SK-N-SH (cell line): ENCODE results near the gene C1D. TPM values are rescaled to one million over a fixed set of nuclear protein-coding genes. Genes with fewer than 3 reads are reported as not detected.
A peak's percentile ranks its signal among the peaks of the same experiment; 100 is the strongest.

Source experiments
- CTCF ChIA-PET: fragments of 300-600, 350-600 bp; formaldehyde crosslinking; extraction: SDS; loops from one replicate; lab custom pipeline; 2021; lab: Yijun Ruan, JAX
- POLR2A ChIA-PET: fragments of 350-600 bp; sonication (Branson Sonifier 250); formaldehyde crosslinking; extraction: SDS; loops from one replicate; lab custom pipeline; 2020; ENCODE audit warnings: antibody characterized with exemption, inconsistent platforms; lab: Yijun Ruan, JAX
- DNase-seq: peaks from one replicate; pipeline ENCODE4 v3.0.0; 2012
- H2AFZ ChIP-seq: fragments of 200-600 bp; sonication (generic); 2 replicates; pipeline ENCODE4 v1.8.1; 2016; ENCODE audit warnings: antibody characterized with exemption, mild to moderate bottlenecking, low read depth
- H3F3A ChIP-seq: fragments of 200-600 bp; sonication (generic); replicated peaks from 2 replicates; pipeline ENCODE3; 2016; ENCODE audit warnings: antibody characterized with exemption, mild to moderate bottlenecking; ENCODE audit not compliant: insufficient read depth
- H3K27ac ChIP-seq, 2 experiments: fragments of 200-500 bp in 1 of 2; fragments of 200-600 bp in 1 of 2; sonication (Bioruptor generic) in 1 of 2; sonication (generic), shearing (Covaris generic) in 1 of 2; 2 replicates each; pipeline versions ENCODE4 v1.5.1 to v1.6.1; 2014 to 2016; ENCODE audit warnings: low read depth in 2 of 2, inconsistent platforms in 1 of 2, low read length in 1 of 2, mild to moderate bottlenecking in 1 of 2, mixed read lengths in 1 of 2
- H3K27me3 ChIP-seq: fragments of 200-600 bp; sonication (generic), shearing (Covaris generic); 2 replicates; pipeline ENCODE4 v1.6.1; 2016; ENCODE audit warnings: mixed run types; ENCODE audit not compliant: insufficient read depth
- H3K36me3 ChIP-seq, 2 experiments: fragments of 200-500 bp in 1 of 2; fragments of 200-600 bp in 1 of 2; sonication (Bioruptor generic) in 1 of 2; sonication (generic) in 1 of 2; replicated peaks in 1 of 2; 2 replicates each; pipeline versions ENCODE3 to v1.5.1; 2014 to 2016; ENCODE audit warnings: low read length in 1 of 2, mild to moderate bottlenecking in 1 of 2; ENCODE audit not compliant: insufficient read depth in 2 of 2, control insufficient read depth in 1 of 2
- H3K4me1 ChIP-seq, 2 experiments: fragments of 200-500 bp in 1 of 2; fragments of 200-600 bp in 1 of 2; sonication (Bioruptor generic) in 1 of 2; sonication (generic), shearing (Covaris generic) in 1 of 2; 2 replicates each; pipeline versions ENCODE4 v1.5.1 to v1.6.1; 2014 to 2016; ENCODE audit warnings: low read depth in 1 of 2, low read length in 1 of 2, mixed run types in 1 of 2; ENCODE audit not compliant: insufficient read depth in 2 of 2, control insufficient read depth in 1 of 2
- H3K4me2 ChIP-seq: fragments of 200-600 bp; sonication (generic), shearing (Covaris generic); 2 replicates; pipeline ENCODE4 v1.6.1; 2017; ENCODE audit warnings: mixed run types
- H3K4me3 ChIP-seq, 2 experiments: fragments of 200-500 bp in 1 of 2; fragments of 200-600 bp in 1 of 2; sonication (Bioruptor generic) in 1 of 2; sonication (generic), shearing (Covaris generic) in 1 of 2; 2 replicates each; pipeline versions ENCODE4 v1.5.1 to v1.8.1; 2014 to 2016; ENCODE audit warnings: low read depth in 2 of 2, inconsistent platforms in 1 of 2, low read length in 1 of 2, mild to moderate bottlenecking in 1 of 2, mixed read lengths in 1 of 2, moderate library complexity in 1 of 2
- H3K79me2 ChIP-seq: fragments of 200-600 bp; sonication (generic); 2 replicates; pipeline ENCODE4 v1.8.1; 2017; ENCODE audit warnings: mild to moderate bottlenecking; ENCODE audit not compliant: insufficient read depth
- H3K9ac ChIP-seq: fragments of 200-600 bp; sonication (generic); 2 replicates; pipeline ENCODE4 v1.6.1; 2017; ENCODE audit warnings: mixed run types
- H3K9me2 ChIP-seq: fragments of 200-600 bp; sonication (generic); 2 replicates; pipeline ENCODE4 v1.6.1; 2017; ENCODE audit warnings: mixed run types
- H3K9me3 ChIP-seq: fragments of 200-600 bp; sonication (generic); 2 replicates; pipeline ENCODE4 v1.6.1; 2017; ENCODE audit warnings: mixed run types, mild to moderate bottlenecking, moderate library complexity
- H4K20me1 ChIP-seq: fragments of 200-600 bp; sonication (generic); 2 replicates; pipeline ENCODE4 v1.6.1; 2017; ENCODE audit warnings: mild to moderate bottlenecking, mixed run types; ENCODE audit not compliant: insufficient read depth
- FOSL2 ChIP-seq: IDR thresholded peaks from 2 replicates; pipeline ENCODE4 v1.4.0; 2012; ENCODE audit warnings: low read depth, mild to moderate bottlenecking, moderate library complexity, borderline replicate concordance
- FOXJ3 ChIP-seq: sonication (generic); formaldehyde crosslinking; IDR thresholded peaks from 2 replicates; pipeline ENCODE4 v1.5.1; 2020; ENCODE audit warnings: mild to moderate bottlenecking, missing genetic modification reagents
- FOXM1 ChIP-seq: IDR thresholded peaks from 2 replicates; pipeline ENCODE4 v1.4.0; 2012; ENCODE audit warnings: low read depth, mild to moderate bottlenecking
- GABPA ChIP-seq: IDR thresholded peaks from 2 replicates; pipeline ENCODE4 v1.4.0; 2012; ENCODE audit warnings: low read depth, mild to moderate bottlenecking
- GATA2 ChIP-seq: sonication (generic); formaldehyde crosslinking; IDR thresholded peaks from 2 replicates; pipeline ENCODE4 v1.5.0; 2020; ENCODE audit warnings: mild to moderate bottlenecking, missing genetic modification reagents
- MAX ChIP-seq: IDR thresholded peaks from 2 replicates; pipeline ENCODE4 v1.4.0; 2012; ENCODE audit warnings: low read depth
- NFIC ChIP-seq: IDR thresholded peaks from 2 replicates; pipeline ENCODE4 v1.4.0; 2012; ENCODE audit warnings: borderline replicate concordance
- RAD21 ChIP-seq: IDR thresholded peaks from 2 replicates; pipeline ENCODE4 v1.6.1; 2012; ENCODE audit warnings: mild to moderate bottlenecking, low read length
- RCOR1 ChIP-seq: fragments of 150-350 bp; IDR thresholded peaks from 2 replicates; pipeline ENCODE4 v1.6.1; 2017; ENCODE audit warnings: antibody characterized with exemption, low read length
- REST ChIP-seq: IDR thresholded peaks from 2 replicates; pipeline ENCODE4 v1.6.1; 2012; ENCODE audit warnings: mild to moderate bottlenecking, low read depth, low read length, moderate library complexity
- RFX5 ChIP-seq: IDR thresholded peaks from 2 replicates; pipeline ENCODE4 v1.6.1; 2012; ENCODE audit warnings: mild to moderate bottlenecking, improper control_type of control experiment, low read length
- SIN3A ChIP-seq: IDR thresholded peaks from 2 replicates; pipeline ENCODE4 v1.6.1; 2012; ENCODE audit warnings: low read depth, mild to moderate bottlenecking, low read length, moderate library complexity, borderline replicate concordance
- SMC3 ChIP-seq: IDR thresholded peaks from 2 replicates; pipeline ENCODE4 v1.6.1; 2012; ENCODE audit warnings: low read depth, low read length, improper control_type of control experiment
- TAF1 ChIP-seq: IDR thresholded peaks from 2 replicates; pipeline ENCODE4 v1.6.1; 2012; ENCODE audit warnings: low read depth, mild to moderate bottlenecking, low read length, moderate library complexity, borderline replicate concordance
- TCF12 ChIP-seq: IDR thresholded peaks from 2 replicates; pipeline ENCODE4 v1.4.0; 2012
- YY1 ChIP-seq: IDR thresholded peaks from 2 replicates; pipeline ENCODE4 v1.4.0; 2012; ENCODE audit warnings: low read depth, mild to moderate bottlenecking
- ZBTB33 ChIP-seq: IDR thresholded peaks from 2 replicates; pipeline ENCODE4 v1.4.0; 2012; ENCODE audit warnings: low read depth, borderline replicate concordance
- WGBS: methylation state at CpG from one replicate; pipeline ENCODE4 v1.1.6; 2017; ENCODE audit warnings: low lambda C conversion rate; 5-methylcytosine and 5-hydroxymethylcytosine counted together
- polyA plus RNA-seq, 3 experiments: library from polyadenylated mRNA; depleted of rRNA; stranded (reverse); fragments of >200 nt; gene quantifications; 2 replicates each; pipeline ENCODE4 v1.2.3, GENCODE V29; 2012

The C1D gene
- polyA plus RNA-seq, 1 of the 3 experiments (the other 2 are of a cell fraction) = 45.9 TPM

- TF ChIP-seq ZBTB33 (no peak), FOXM1 (no peak), MAX (peak; percentile 45), REST (no peak), TAF1 (no peak), FOXJ3 (CRISPR knock-in tag) (no peak), SIN3A (0 out of 2 replicates have a peak, but pooled peaks have one; percentile 15), SMC3 (no peak), TCF12 (peak; percentile 90), RCOR1 (no peak), RFX5 (no peak)
- TF ChIP-seq, all 33 proteins: peak for 12
These were observed 65.3 kb downstream of the C1D start (continued) for GRCh38 chr2:67997528-67997900.

GRCh38 chr2:67996772-67997527, 65.9 kb downstream of the C1D start:
- H3K9me2 ChIP-seq = no peaks in the 10 kb centered on the region
- no peaks in the 10 kb centered on the region for H3K27me3 ChIP-seq
- H3K4me3 ChIP-seq = peak overlapping the region in 1 of 2 experiments; percentile 13; a peak in 1 of 4 replicates
- CTCF ChIA-PET = no interaction called here
- H3K4me1 ChIP-seq = peaks cover 0 to 6% of the 10 kb centered on the region in 2 experiments; a peak in 3 of 4 replicates
- H3F3A ChIP-seq = peaks cover 20% of the 10 kb centered on the region
- peak overlapping the region; percentile 36; the same call in 1 of the 2 replicates for H2AFZ ChIP-seq
- H4K20me1 ChIP-seq = no peaks in the 10 kb centered on the region
- H3K27ac ChIP-seq = peak overlapping the region; percentile 28 to 75; a peak in 3 of 4 replicates
- H3K36me3 ChIP-seq = no peaks in the 10 kb centered on the region
- 51% methylated on average over 6 of the region's 6 CpGs for WGBS
- no peak for DNase-seq
- no peaks in the 10 kb centered on the region for H3K9me3 ChIP-seq
- no peak for TF ChIP-seq RAD21
- TF ChIP-seq RFX5 = no peak
- TF ChIP-seq GATA2 = no peak
- TF ChIP-seq NFIC = peak; percentile 75
- no peak for TF ChIP-seq FOSL2
- no peak for TF ChIP-seq GABPA
- no peak; the same call in 1 of the 2 replicates for TF ChIP-seq MAX
- no peak for TF ChIP-seq YY1
- H3K9ac ChIP-seq = peak overlapping the region; percentile 50; the same call in 1 of the 2 replicates
- peak overlapping the region; percentile 68 for H3K4me2 ChIP-seq
- no peaks in the 10 kb centered on the region for H3K79me2 ChIP-seq
- POLR2A ChIA-PET = no interaction called here
